Measurements from ENCODE around the gene TBC1D22A. TPM values are rescaled to one million over a fixed set of nuclear protein-coding genes. Genes with fewer than 3 reads are reported as not detected.

The TBC1D22A gene
- total and polyA plus RNA-seq, 2 experiments from 2014 or later: 9.6 to 13.3 TPM

GRCh38 chr22:46781291-46781690 lies 18.8 kb downstream of the TBC1D22A start:
- H3K4me3 ChIP-seq: no peak overlapping the region
- no peak overlapping the region for H3K27ac ChIP-seq (ENCODE audit: low read depth)
- Mint-ChIP-seq H3K4me3 (no peak overlapping the region), H3K27me3 (ENCODE audit: insufficient read depth, low read depth, poor library complexity) (peaks cover 5% of the 10 kb centered on the region), H3K4me1 (no peaks in the 10 kb centered on the region), H3K36me3 (ENCODE audit: low read depth) (no peaks in the 10 kb centered on the region), H3K9me3 (no peaks in the 10 kb centered on the region), H3K27ac (no peak overlapping the region)
- H3K79me2 ChIP-seq (replicated peaks; ENCODE audit: insufficient read depth): peaks cover 90% of the 10 kb centered on the region
- TF ChIP-seq REST (IDR thresholded peaks at IDR 0.05; ENCODE audit: unreplicated experiment) (no peak), ZNF462 (CRISPR knock-in tag; IDR thresholded peaks at IDR 0.05) (no peak), STAT1 (IDR thresholded peaks at IDR 0.05; ENCODE audit: unreplicated experiment) (no peak), JUNB (IDR thresholded peaks at IDR 0.05; ENCODE audit: unreplicated experiment) (no peak), CREB1 (CRISPR knock-in tag; IDR thresholded peaks at IDR 0.05; ENCODE audit: low read depth) (no peak), ZNF114 (CRISPR knock-in tag; IDR thresholded peaks at IDR 0.05) (no peak), POLR2AphosphoS5 (IDR thresholded peaks at IDR 0.05; ENCODE audit: low read depth) (no peak), NANOG (IDR thresholded peaks at IDR 0.05; ENCODE audit: borderline replicate concordance) (no peak), ETS1 (IDR thresholded peaks at IDR 0.05) (no peak), EZH2phosphoT487 (IDR thresholded peaks at IDR 0.05; ENCODE audit: unreplicated experiment) (no peak), ZNF331 (CRISPR knock-in tag; IDR thresholded peaks at IDR 0.05; ENCODE audit: low read depth) (no peak), CTCF (conservative IDR thresholded peaks at IDR 0.05; ENCODE audit: low read depth in 2 of 2) (no peak), EZH2 (IDR thresholded peaks at IDR 0.05; ENCODE audit: low read depth, unreplicated experiment) (no peak)
- no peaks in the 10 kb centered on the region; the same call in 1 of the 2 replicates for H4K20me1 ChIP-seq (replicated peaks; ENCODE audit: insufficient read depth)
- no peak overlapping the region for H3K4me2 ChIP-seq
- DNase-seq (ENCODE audit: low spot score) (no peak), ATAC-seq (no peak)
- H3F3A ChIP-seq (replicated peaks; ENCODE audit: low read depth): no peaks in the 10 kb centered on the region
- no peaks in the 10 kb centered on the region for H3K4me1 ChIP-seq (ENCODE audit: insufficient read depth)
- H3K36me3 ChIP-seq (ENCODE audit: insufficient read depth): no peaks in the 10 kb centered on the region
- no peaks in the 10 kb centered on the region for H3K9me2 ChIP-seq (ENCODE audit: insufficient read depth)
- H2AFZ ChIP-seq: no peak overlapping the region
- no peaks in the 10 kb centered on the region for H3K27me3 ChIP-seq (ENCODE audit: insufficient read depth)
